Trophoblast cell (in vitro differentiated cells and primary cell): ENCODE measurements around the gene PPP2R3A.
A peak's percentile ranks its signal among the peaks of the same experiment; 100 is the strongest.

Source experiments
- DNase-seq, 2 donors: peaks; one replicate each; pipeline ENCODE4 v3.0.0-alpha.2; 2016
- H2AFZ ChIP-seq: 2 replicates; pipeline ENCODE4 v1.6.1; 2013; ENCODE audit warnings: low read length, moderate library complexity, mild to moderate bottlenecking; ENCODE audit not compliant: insufficient read depth, poor library complexity
- H2AK5ac ChIP-seq: 2 replicates; pipeline ENCODE4 v1.6.1; 2013; ENCODE audit warnings: mild to moderate bottlenecking, low read length
- H2BK120ac ChIP-seq: 2 replicates; pipeline ENCODE4 v1.6.1; 2013; ENCODE audit warnings: low read length, mild to moderate bottlenecking, moderate library complexity; ENCODE audit not compliant: insufficient read depth, poor library complexity
- H2BK12ac ChIP-seq: 2 replicates; pipeline ENCODE4 v1.6.1; 2013; ENCODE audit warnings: mild to moderate bottlenecking, low read length, moderate library complexity
- H2BK5ac ChIP-seq: 2 replicates; pipeline ENCODE4 v1.6.1; 2013; ENCODE audit warnings: low read length, low read depth, moderate library complexity, mild to moderate bottlenecking; ENCODE audit not compliant: poor library complexity
- H3K14ac ChIP-seq: 2 replicates; pipeline ENCODE4 v1.6.1; 2013; ENCODE audit warnings: mild to moderate bottlenecking, low read length
- H3K18ac ChIP-seq: 2 replicates; pipeline ENCODE4 v1.6.1; 2013; ENCODE audit warnings: mild to moderate bottlenecking, low read length
- H3K23ac ChIP-seq: 2 replicates; pipeline ENCODE4 v1.6.1; 2013; ENCODE audit warnings: low read length
- H3K27ac ChIP-seq: 2 replicates; pipeline ENCODE4 v1.5.1; 2013; ENCODE audit warnings: low read depth, mild to moderate bottlenecking, inconsistent platforms, low read length, moderate library complexity
- H3K27me3 ChIP-seq: 2 replicates; pipeline ENCODE4 v1.6.1; 2013; ENCODE audit warnings: inconsistent platforms, mild to moderate bottlenecking, low read length, moderate library complexity; ENCODE audit not compliant: insufficient read depth
- H3K36me3 ChIP-seq, 2 experiments: 1 replicate in 1 of 2; 2 replicates in 1 of 2; pipeline ENCODE4 v1.6.1; 2013; ENCODE audit warnings: low read length in 2 of 2, mild to moderate bottlenecking in 2 of 2, moderate library complexity in 1 of 2; ENCODE audit not compliant: insufficient read depth in 2 of 2, control insufficient read depth in 1 of 2
- H3K4ac ChIP-seq: 2 replicates; pipeline ENCODE4 v1.6.1; 2013; ENCODE audit warnings: low read depth, mild to moderate bottlenecking, low read length, moderate library complexity
- H3K4me1 ChIP-seq, 2 experiments: 1 replicate in 1 of 2; 2 replicates in 1 of 2; pipeline ENCODE4 v1.6.1; 2013; ENCODE audit warnings: low read length in 2 of 2, mild to moderate bottlenecking in 2 of 2, moderate library complexity in 1 of 2; ENCODE audit not compliant: insufficient read depth in 2 of 2, control insufficient read depth in 1 of 2
- H3K4me2 ChIP-seq: 2 replicates; pipeline ENCODE4 v1.6.1; 2013; ENCODE audit warnings: inconsistent platforms, mild to moderate bottlenecking, low read length, moderate library complexity
- H3K4me3 ChIP-seq: 2 replicates; pipeline ENCODE4 v1.5.1; 2013; ENCODE audit warnings: mild to moderate bottlenecking, low read depth, low read length, inconsistent platforms
- H3K79me1 ChIP-seq: one replicate; pipeline ENCODE4 v1.6.1; 2013; ENCODE audit warnings: low read length
- H3K79me2 ChIP-seq: 2 replicates; pipeline ENCODE4 v1.6.1; 2013; ENCODE audit warnings: low read length, mild to moderate bottlenecking; ENCODE audit not compliant: control insufficient read depth, insufficient read depth, poor library complexity
- H3K9ac ChIP-seq: 2 replicates; pipeline ENCODE4 v1.6.1; 2013; ENCODE audit warnings: mild to moderate bottlenecking, low read length
- H3K9me3 ChIP-seq: 2 replicates; pipeline ENCODE4 v1.6.1; 2013; ENCODE audit warnings: low read depth, mild to moderate bottlenecking, control low read depth, inconsistent platforms, low read length; ENCODE audit not compliant: insufficient read depth
- H4K12ac ChIP-seq: 2 replicates; pipeline ENCODE4 v1.6.1; 2013; ENCODE audit warnings: low read depth, mild to moderate bottlenecking, low read length, moderate library complexity
- H4K8ac ChIP-seq: 2 replicates; pipeline ENCODE4 v1.6.1; 2013; ENCODE audit warnings: low read depth, mild to moderate bottlenecking, low read length, moderate library complexity
- H4K91ac ChIP-seq: one replicate; pipeline ENCODE4 v1.6.1; 2013; ENCODE audit warnings: low read depth, mild to moderate bottlenecking, low read length, moderate library complexity
- WGBS: extraction: QIAGEN DNeasy Blood & Tissue Kit; methylation state at CpG from one replicate; pipeline ENCODE4 v1.1.7; 2013; ENCODE audit warnings: missing lambda C conversion rate; ENCODE audit not compliant: insufficient read length, insufficient coverage; ENCODE audit errors: extremely low coverage; 5-methylcytosine and 5-hydroxymethylcytosine counted together

Gene PPP2R3A

DNA sequence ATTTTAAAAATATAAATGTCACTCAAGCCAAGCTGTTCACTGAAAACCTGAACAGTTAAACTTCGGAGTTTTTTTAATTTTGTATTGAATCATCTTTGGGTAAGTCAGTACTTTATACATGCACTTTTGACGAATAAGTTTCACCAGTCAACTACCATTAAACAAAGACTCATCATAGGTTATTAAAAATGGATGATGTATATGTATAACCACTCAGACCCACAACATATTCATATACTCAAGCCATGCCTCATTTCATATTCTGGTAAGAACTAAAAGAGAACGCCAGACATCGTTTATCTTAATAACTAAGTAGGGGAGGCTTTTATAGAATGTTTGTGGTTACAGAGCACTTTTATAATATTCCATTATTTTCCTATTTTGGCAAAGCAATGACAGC is 212.3 kb downstream of the PPP2R3A start:
- Histone ChIP-seq H2AFZ (no peak overlapping the region), H3K4me1 (no peaks in the 10 kb centered on the region), H2AK5ac (no peak overlapping the region), H3K9me3 (no peaks in the 10 kb centered on the region), H2BK5ac (no peak overlapping the region), H3K4me2 (no peak overlapping the region), H3K79me1 (no peaks in the 10 kb centered on the region), H4K91ac (no peak overlapping the region), H4K12ac (no peak overlapping the region), H3K14ac (no peak overlapping the region), H3K27ac (no peak overlapping the region), H2BK12ac (no peak overlapping the region), H3K4me3 (no peak overlapping the region), H3K23ac (no peak overlapping the region), H3K36me3 (no peaks in the 10 kb centered on the region), H3K4ac (no peak overlapping the region), H4K8ac (no peak overlapping the region), H2BK120ac (no peak overlapping the region), H3K9ac (no peak overlapping the region), H3K79me2 (peaks cover 27% of the 10 kb centered on the region), H3K27me3 (no peaks in the 10 kb centered on the region), H3K18ac (no peak overlapping the region)
- no peak for DNase-seq
- no CpG with 5 or more reads among the region's 4 CpGs for WGBS

DNA sequence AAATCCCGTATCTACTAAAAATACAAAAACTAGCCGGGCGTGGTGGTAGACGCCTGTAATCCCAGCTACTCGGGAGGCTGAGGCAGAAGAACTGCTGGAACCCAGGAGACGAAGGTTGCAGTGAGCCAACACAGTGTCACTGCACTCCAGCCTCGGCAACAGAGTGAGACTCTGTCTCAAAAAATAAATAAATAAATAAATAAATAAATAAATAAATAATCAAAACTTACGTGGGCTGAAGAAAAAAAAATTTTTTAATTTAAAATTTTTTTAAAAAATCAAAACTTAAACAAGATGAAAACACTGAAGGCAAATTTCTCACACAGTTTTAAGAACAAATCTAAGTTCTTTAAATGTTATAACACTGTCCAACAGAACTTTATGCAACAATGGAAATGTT is 216.2 kb downstream of the PPP2R3A start:
- no peaks in the 10 kb centered on the region for H3K79me1 ChIP-seq
- no CpG with 5 or more reads among the region's 8 CpGs for WGBS
- H2AK5ac ChIP-seq, result no peak overlapping the region
- no peak overlapping the region for H3K14ac ChIP-seq
- no peak overlapping the region for H3K23ac ChIP-seq
- H3K27ac ChIP-seq, result no peak overlapping the region
- H4K8ac ChIP-seq, result no peak overlapping the region
- peaks cover 36% of the 10 kb centered on the region for H3K79me2 ChIP-seq
- no peak overlapping the region for H2BK120ac ChIP-seq
- H2BK5ac ChIP-seq, result no peak overlapping the region
- H3K9me3 ChIP-seq, result no peaks in the 10 kb centered on the region
- H3K4me1 ChIP-seq, result no peaks in the 10 kb centered on the region
- no peak overlapping the region for H2BK12ac ChIP-seq
- no peak overlapping the region for H3K4me3 ChIP-seq
- DNase-seq, result no peak
- peak overlapping the region; percentile 83 for H3K4ac ChIP-seq
- H3K27me3 ChIP-seq, result no peaks in the 10 kb centered on the region
- no peak overlapping the region for H3K18ac ChIP-seq
- H4K91ac ChIP-seq, result no peak overlapping the region
- no peak overlapping the region for H2AFZ ChIP-seq
- no peak overlapping the region for H4K12ac ChIP-seq
- H3K4me2 ChIP-seq, result no peak overlapping the region
- H3K9ac ChIP-seq, result no peak overlapping the region
- no peaks in the 10 kb centered on the region for H3K36me3 ChIP-seq

DNA sequence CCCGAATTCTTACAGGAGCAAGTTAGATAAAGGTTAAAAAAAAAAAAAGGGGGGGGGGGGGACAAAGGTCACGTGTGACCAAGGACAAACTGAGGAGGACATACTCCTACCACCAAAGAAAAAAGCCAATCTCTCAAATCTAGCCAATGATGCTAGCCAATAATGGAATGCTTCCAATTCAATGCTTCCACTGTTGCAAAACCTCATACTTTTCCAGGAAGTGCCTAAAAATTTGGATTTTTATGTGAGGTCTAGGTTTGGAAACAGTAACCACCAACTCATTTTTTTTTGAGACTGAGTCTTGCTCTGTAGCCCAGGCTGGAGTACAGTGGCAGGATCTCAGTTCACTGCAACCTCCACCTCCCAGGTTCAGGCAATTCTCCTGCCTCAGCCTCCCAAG is 219.2 kb downstream of the PPP2R3A start:
- Histone ChIP-seq H4K12ac (no peak overlapping the region), H3K14ac (no peak overlapping the region)
- no CpG with 5 or more reads among the region's 2 CpGs for WGBS

DNA sequence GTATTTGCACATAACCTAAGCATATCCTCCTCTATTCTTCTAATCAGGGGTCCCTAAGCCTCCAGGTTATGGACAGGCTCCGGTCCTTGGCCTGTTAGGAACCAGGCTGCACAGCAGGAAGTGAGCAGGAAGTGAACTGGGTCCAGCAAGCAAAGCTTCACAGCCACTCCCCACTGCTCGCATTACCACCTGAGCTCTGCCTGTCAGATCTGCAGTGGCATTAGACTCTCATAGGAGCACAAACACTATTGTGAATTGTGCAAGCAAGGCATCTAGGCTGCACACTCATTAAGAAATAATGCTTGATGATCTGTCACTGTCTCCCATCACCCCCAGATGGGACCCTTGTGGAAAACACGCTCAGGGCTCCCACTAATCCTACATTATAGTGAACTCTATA is 220.8 kb downstream of the PPP2R3A start:
- no peak overlapping the region for H2AFZ ChIP-seq
- H2AK5ac ChIP-seq, result no peak overlapping the region
- no peak for DNase-seq
- no peak overlapping the region for H3K27ac ChIP-seq
- H3K79me1 ChIP-seq, result no peaks in the 10 kb centered on the region
- H3K9me3 ChIP-seq, result no peaks in the 10 kb centered on the region
- no peak overlapping the region for H4K12ac ChIP-seq
- peaks cover 8 to 9% of the 10 kb centered on the region in 2 experiments for H3K4me1 ChIP-seq
- H4K8ac ChIP-seq, result no peak overlapping the region
- H2BK120ac ChIP-seq, result no peak overlapping the region
- peaks cover 43% of the 10 kb centered on the region for H3K79me2 ChIP-seq
- no peaks in the 10 kb centered on the region for H3K27me3 ChIP-seq
- no peak overlapping the region for H3K4me3 ChIP-seq
- H3K9ac ChIP-seq, result no peak overlapping the region
- H3K4me2 ChIP-seq, result no peak overlapping the region
- no peak overlapping the region for H3K14ac ChIP-seq
- H3K18ac ChIP-seq, result no peak overlapping the region
- no peak overlapping the region for H3K23ac ChIP-seq
- no peak overlapping the region for H2BK12ac ChIP-seq
- WGBS, result no CpG with 5 or more reads among the region's 3 CpGs
- no peaks in the 10 kb centered on the region for H3K36me3 ChIP-seq
- peak overlapping the region; percentile 42 for H3K4ac ChIP-seq
- H4K91ac ChIP-seq, result no peak overlapping the region
- no peak overlapping the region for H2BK5ac ChIP-seq

More for the DNA sequence above, 219.2 kb downstream of the PPP2R3A start:
- no peak for DNase-seq
- no peaks in the 10 kb centered on the region for H3K27me3 ChIP-seq
- no peak overlapping the region for H4K8ac ChIP-seq
- peaks cover 35% of the 10 kb centered on the region for H3K79me2 ChIP-seq
- H3K27ac ChIP-seq, result no peak overlapping the region
- H2BK5ac ChIP-seq, result no peak overlapping the region
- H3K23ac ChIP-seq, result no peak overlapping the region
- H3K79me1 ChIP-seq, result no peaks in the 10 kb centered on the region
- H3K18ac ChIP-seq, result no peak overlapping the region
- no peak overlapping the region for H2AK5ac ChIP-seq
- no peak overlapping the region for H3K4me3 ChIP-seq
- no peak overlapping the region for H4K91ac ChIP-seq
- H2BK120ac ChIP-seq, result no peak overlapping the region
- H3K9me3 ChIP-seq, result no peaks in the 10 kb centered on the region
- H3K4ac ChIP-seq, result peak overlapping the region; percentile 89
- peaks cover 8% of the 10 kb centered on the region in 2 experiments for H3K4me1 ChIP-seq
- no peak overlapping the region for H3K4me2 ChIP-seq
- no peaks in the 10 kb centered on the region for H3K36me3 ChIP-seq
- H2AFZ ChIP-seq, result no peak overlapping the region
- no peak overlapping the region for H3K9ac ChIP-seq
- H2BK12ac ChIP-seq, result no peak overlapping the region
